NB4 (cell line): ENCODE results near the gene ATXN7L1.

Source experiments
- DNase-seq: peaks from one replicate; pipeline ENCODE4 v3.0.0; 2010; ENCODE audit warnings: low read depth
- H3K4me3 ChIP-seq: one replicate; pipeline ENCODE4 v1.5.1; 2011; ENCODE audit warnings: mild to moderate bottlenecking, low read depth, low read length, moderate library complexity
- CTCF ChIP-seq: IDR thresholded peaks from one replicate; pipeline ENCODE4 v1.5.1; 2012; ENCODE audit warnings: low read depth, low read length
- MYC ChIP-seq: IDR thresholded peaks from 2 replicates; pipeline ENCODE4 v1.6.1; 2011; ENCODE audit warnings: low read depth, low read length
- POLR2A ChIP-seq: IDR thresholded peaks from 2 replicates; pipeline ENCODE4 v1.6.1; 2011; ENCODE audit warnings: mild to moderate bottlenecking; ENCODE audit not compliant: insufficient read length; ENCODE audit errors: extremely low read depth
- TF ChIP-seq, protein P1 (sequence below): IDR thresholded peaks from 2 replicates; pipeline ENCODE4 v1.6.1; 2011; ENCODE audit warnings: low read depth, low read length

Gene ATXN7L1

GRCh38 chr7:105776068-105776790 lies 100.2 kb downstream of the ATXN7L1 start:
- H3K4me3 ChIP-seq, result no peak overlapping the region
- TF ChIP-seq MYC (no peak), POLR2A (no peak), CTCF (no peak)
- TF ChIP-seq, protein P1, sequence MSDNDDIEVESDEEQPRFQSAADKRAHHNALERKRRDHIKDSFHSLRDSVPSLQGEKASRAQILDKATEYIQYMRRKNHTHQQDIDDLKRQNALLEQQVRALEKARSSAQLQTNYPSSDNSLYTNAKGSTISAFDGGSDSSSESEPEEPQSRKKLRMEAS, result no peak
- no peak for DNase-seq

DNA sequence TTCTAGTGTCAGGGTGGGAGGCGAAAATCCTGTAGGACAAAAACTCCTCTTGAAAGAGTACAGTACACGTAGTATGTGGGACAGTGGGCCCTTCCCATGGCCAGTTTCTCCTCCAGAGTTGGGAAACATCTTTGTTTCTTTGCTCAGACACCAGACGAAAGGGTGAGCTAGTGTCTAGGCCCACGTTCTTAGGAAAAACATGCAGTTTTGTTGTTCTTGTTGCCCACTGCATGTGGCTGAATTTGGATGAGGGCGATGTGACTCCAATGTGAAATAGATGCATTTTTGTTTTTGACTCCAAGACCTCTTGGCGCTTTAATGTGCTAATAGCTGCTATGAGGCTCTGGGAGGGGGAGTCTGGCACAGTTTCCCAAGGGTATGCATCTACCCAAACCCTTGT lies 100.8 kb downstream of the ATXN7L1 start:
- no peak for DNase-seq
- no peak overlapping the region for H3K4me3 ChIP-seq
- TF ChIP-seq, protein P1, result no peak
- TF ChIP-seq CTCF, result no peak
- TF ChIP-seq POLR2A, result no peak
- TF ChIP-seq MYC, result no peak

GRCh38 chr7:105773030-105773460 lies 103.4 kb downstream of the ATXN7L1 start:
- H3K4me3 ChIP-seq, result no peak overlapping the region
- TF ChIP-seq POLR2A, result no peak
- DNase-seq, result no peak

DNA sequence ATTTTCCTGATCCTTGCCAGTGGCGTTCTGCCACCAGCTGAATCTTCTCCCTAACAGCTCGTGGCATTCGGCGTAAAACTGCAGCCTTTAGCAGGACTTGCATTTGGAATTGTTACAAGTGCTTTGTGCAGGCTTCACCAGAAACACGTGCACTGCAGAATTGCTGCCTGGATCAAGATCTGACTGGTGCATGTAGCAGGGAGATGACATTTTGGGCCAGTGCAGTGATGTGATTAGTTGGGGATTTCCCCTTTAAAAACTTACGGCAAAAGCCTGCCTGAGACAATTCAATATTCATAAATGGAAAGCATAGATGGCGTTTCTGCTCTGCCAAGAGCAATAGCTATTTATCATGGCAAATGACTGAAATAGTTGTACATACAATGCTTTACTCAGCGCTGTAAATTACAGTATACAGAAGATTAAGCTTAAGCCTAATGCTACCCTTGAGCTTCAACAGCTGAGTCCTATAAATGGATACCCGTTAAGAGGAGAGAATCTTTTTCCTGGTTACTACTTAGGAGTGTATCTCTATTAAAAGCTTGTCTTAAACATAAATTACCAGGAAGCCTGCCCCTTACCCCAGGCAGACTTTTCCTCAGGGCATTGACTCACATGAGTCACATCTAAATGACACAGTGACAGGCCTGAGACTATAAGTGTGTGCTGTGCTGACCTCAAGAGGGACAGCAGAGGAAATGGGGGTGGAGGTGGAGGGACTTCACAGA lies 106.3 kb downstream of the ATXN7L1 start:
- peak; percentile 12 for DNase-seq
- H3K4me3 ChIP-seq, result no peak overlapping the region
- TF ChIP-seq MYC (no peak), POLR2A (no peak), CTCF (no peak)
- TF ChIP-seq, protein P1, result no peak

GRCh38 chr7:105768898-105769507 lies 107.4 kb downstream of the ATXN7L1 start:
- DNase-seq, result no peak
- no peak overlapping the region for H3K4me3 ChIP-seq
- TF ChIP-seq CTCF (no peak), MYC (no peak), POLR2A (no peak)
- TF ChIP-seq, protein P1, result no peak

DNA sequence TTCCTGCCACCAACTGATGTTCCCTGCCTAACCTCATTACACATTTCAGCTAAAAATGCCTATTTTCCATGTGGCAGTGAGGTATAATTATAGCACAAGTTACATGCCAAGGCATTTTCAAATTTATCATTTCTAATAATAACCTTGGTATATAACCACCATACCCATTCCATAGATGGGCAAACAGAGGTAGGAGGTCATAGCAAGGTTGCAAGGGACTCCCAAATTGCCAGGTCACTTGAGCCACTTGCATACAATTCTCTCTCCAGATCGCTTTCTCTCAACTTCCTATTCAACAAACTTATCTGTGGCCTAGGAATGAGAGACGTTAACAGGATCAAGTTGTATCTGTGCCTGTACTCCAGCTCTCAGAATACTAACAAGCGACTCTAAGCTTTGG lies 108.3 kb downstream of the ATXN7L1 start:
- TF ChIP-seq POLR2A (no peak), CTCF (no peak), MYC (no peak)
- TF ChIP-seq, protein P1, result no peak
- no peak for DNase-seq
- H3K4me3 ChIP-seq, result no peak overlapping the region
